GM18505 (cell line): ENCODE results near the gene PRPSAP2.

Source experiments
- ATAC-seq: cut with Tn5 transposase; IDR thresholded peaks from one replicate; pipeline ENCODE4 v1.9.1; 2021; ENCODE audit not compliant: unreplicated experiment
- POLR2A ChIP-seq: IDR thresholded peaks from 4 replicates; pipeline ENCODE4 v1.6.1; 2011; ENCODE audit warnings: borderline replicate concordance; ENCODE audit not compliant: insufficient read depth, insufficient read length; ENCODE audit errors: extremely low read depth

The PRPSAP2 gene

DNA sequence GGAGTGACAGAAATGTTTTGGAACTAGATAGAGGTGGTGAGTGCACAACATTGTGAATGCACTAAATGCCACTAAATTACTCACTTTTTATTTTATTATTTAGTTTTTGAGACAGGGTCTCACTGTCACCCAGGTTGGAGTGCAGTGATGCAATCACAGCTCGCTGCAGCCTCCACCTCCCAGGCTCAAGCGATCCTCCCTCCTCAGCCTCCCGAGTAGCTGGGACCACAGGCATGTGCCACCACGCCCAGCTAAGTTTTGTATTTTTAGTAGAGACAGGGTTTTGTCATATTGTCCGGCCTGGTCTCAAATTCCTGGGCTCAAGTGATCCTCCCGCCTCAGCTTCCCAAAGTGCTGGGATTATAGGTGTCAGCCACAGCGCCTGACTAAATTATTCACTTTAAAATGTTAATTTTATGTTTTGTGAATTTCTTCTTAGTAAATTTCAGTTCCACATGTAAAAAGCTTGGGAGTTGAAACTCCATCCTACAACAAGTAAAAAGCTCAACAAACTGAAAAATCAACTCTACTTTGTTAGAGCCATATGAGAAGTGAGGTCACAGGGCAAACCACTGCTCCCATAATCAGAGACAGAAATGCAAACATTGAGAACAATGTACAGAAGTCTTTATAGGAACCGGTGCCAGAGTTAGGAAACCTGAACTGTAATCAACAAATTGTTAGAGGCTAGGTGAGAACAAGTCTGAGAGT, 80.2 kb downstream of the PRPSAP2 start:
- TF ChIP-seq POLR2A: no peak
- no peak for ATAC-seq

GRCh38 chr17:18938692-18939023, 80.7 kb downstream of the PRPSAP2 start:
- ATAC-seq: no peak
- TF ChIP-seq POLR2A: no peak

GRCh38 chr17:18944646-18945045, 86.7 kb downstream of the PRPSAP2 start:
- TF ChIP-seq POLR2A: no peak
- ATAC-seq: no peak

DNA sequence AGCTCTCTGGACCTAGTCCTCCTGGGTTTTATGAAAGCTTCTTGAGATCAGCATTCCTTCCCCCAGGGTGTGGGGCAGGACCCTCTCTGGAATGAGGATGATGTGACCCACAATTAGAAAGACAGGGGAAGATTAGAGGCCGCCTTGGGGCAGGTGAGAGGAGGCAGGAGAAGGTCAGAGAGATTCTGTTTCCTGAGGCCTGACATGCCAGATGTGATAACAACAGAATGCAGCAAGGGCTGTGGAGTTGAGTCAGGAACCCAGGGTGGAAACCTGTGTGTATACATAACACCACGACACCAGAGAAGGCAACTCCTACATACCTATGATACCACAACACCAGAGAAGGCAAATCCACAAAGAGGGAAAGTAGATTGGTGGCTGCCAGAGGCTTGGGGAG, 88.6 kb downstream of the PRPSAP2 start:
- no peak for TF ChIP-seq POLR2A

DNA sequence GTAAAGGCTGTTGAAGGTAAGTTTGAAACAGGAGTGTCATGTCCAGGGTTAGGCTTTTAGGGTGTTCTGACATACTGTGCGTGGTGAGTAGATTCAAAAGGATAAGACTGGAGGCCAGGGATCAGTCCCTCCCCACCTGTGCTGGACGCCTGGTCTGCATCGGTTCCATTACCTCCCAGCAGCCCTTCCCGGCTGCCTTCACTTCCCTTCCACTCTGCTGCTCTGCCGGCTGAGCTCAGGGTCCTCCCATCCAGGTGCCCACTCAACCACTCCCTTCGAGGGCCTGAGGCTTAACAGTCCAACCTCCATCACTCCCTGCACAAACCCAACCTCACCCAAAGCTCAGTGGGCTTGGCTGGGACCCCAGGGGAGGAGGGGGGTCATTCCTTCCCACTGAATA, 89.9 kb downstream of the PRPSAP2 start:
- no peak for TF ChIP-seq POLR2A
- no peak for ATAC-seq

More for the DNA sequence above, 88.6 kb downstream of the PRPSAP2 start:
- no peak for ATAC-seq

DNA sequence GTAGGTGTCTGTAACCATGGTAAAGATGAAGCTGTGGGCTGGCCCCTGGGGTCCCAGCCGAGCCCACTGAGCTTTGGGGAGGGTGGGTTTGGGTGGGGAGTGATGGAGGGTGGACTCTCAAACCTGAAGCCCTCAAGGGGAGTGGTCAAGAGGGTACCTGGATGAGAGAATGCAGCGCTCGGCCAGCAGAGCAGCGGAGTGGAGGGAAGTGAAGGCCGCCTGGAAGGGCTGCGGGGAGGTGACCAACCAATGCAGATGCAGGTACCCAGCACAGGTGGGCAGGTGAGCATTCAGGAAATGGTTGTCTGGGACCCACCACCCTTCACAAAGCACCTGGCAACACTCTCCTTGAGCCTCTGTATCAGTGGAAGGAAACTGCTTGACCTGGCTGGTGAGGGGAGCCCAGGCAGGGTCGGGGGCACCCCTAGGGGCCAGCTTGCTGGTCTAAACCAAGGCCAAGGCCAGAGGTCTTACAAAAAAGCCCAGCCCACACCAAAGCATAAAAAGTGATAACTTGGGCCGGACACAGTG, 90.6 kb downstream of the PRPSAP2 start:
- TF ChIP-seq POLR2A: no peak
- ATAC-seq: no peak

GRCh38 chr17:18949566-18949965, 91.6 kb downstream of the PRPSAP2 start:
- ATAC-seq: no peak
- TF ChIP-seq POLR2A: no peak

GRCh38 chr17:18950346-18950745, 92.4 kb downstream of the PRPSAP2 start:
- TF ChIP-seq POLR2A: no peak
- ATAC-seq: no peak

GRCh38 chr17:18950944-18951905, 93.3 kb downstream of the PRPSAP2 start:
- no peak for TF ChIP-seq POLR2A
- no peak for ATAC-seq

DNA sequence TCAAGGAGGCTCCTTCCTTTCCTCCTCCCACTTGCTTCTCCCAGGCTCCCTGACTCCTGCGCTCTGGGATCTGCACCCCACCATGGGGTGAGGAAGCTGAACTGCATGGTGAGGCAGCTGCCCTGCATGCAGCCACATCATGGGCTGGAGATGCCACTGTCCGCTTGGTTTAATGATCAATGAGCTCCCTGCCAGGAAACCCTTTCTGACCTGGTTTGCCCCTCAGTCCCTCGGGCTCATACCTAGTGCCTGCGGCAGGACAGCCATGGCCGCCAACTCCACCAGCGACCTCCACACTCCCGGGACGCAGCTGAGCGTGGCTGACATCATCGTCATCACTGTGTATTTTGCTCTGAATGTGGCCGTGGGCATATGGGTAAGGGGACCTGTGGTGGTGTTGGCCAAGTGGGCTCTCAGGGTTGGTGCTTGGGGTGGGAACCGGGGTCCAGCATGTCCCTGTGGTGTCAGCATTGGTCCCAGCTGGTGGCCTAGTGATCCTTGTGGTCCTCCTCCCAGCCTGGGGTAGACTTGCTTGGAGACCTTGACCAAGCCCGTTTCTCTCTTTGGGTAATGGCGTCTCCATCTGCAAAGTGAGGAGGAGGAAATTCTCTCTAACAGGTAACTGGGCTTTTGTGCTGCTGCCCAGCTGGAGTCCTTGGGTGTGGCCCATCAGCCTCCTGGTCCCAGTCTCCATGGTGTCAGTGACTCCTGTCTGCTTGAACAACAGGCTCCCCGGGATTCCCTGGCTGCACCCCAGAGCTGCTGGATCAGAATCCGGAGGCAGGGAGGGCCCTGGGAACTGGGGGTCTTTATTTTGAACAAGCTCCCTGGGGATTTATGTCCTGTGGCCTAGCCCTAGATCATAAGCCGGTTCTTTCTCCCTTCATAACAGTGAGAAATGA, 94.3 kb downstream of the PRPSAP2 start, which contains the start of gene SLC5A10:
Gene SLC5A10 (plus strand): TSS at position 225 of the 902 bp plus-strand sequence. CDS start 41 bp downstream, at position 266.
- ATAC-seq: no peak
- TF ChIP-seq POLR2A: no peak

DNA sequence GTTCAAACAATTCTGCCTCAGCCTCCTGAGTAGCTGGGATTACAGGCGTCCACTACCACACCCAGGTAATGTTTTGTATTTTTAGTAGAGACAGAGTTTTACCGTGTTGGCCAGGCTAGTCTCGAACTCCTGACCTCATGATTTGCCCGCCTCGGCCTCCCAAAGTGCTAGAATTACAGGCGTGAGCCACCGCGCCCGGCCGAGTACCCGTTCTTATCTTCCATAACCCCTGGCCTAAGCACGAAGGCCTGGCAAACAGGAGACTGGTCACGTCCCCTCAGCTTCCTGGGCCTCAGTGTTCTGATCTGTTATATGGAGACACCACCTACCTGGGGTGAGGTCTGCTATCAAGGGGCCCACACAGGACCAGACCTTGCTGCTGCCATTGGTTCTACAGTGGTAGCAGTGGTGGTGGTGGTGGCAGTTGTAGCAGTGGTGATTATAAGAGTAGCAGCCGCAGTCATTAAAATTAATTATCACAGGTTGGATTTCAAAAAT, 95.3 kb downstream of the PRPSAP2 start:
- ATAC-seq: no peak
- TF ChIP-seq POLR2A: no peak

GRCh38 chr17:18954321-18954720, 96.4 kb downstream of the PRPSAP2 start:
- no peak for ATAC-seq
- TF ChIP-seq POLR2A: no peak
